ENCODE data around the gene CMKLR1. TPM values are rescaled to one million over a fixed set of nuclear protein-coding genes. Genes with fewer than 3 reads are reported as not detected.

The CMKLR1 gene
- total RNA-seq, 1 experiment from 2014 or later, result 0.24 TPM

- intact Hi-C loops (cut with micrococcal nuclease; ENCODE audit: unreplicated experiment), result no loop called here
- POLR2A ChIA-PET (ENCODE audit: low non-redundant PET), result no interaction called here
- TF ChIP-seq CTCF (conservative IDR thresholded peaks at IDR 0.05; ENCODE audit: low read depth, low read length) (no peak), EZH2 (IDR thresholded peaks at IDR 0.05; ENCODE audit: borderline replicate concordance, low read depth, low read length, poor library complexity, severe bottlenecking) (no peak)
- Histone ChIP-seq H3K27ac (ENCODE audit: low read depth, low read length, poor library complexity, severe bottlenecking) (no peak overlapping the region), H3K36me3 (ENCODE audit: insufficient read depth, low read length, poor library complexity, severe bottlenecking) (no peaks in the 10 kb centered on the region), H3K4me3 (ENCODE audit: low read depth, low read length, poor library complexity, severe bottlenecking) (no peak overlapping the region), H3K9me3 (ENCODE audit: low read depth, low read length, poor library complexity, severe bottlenecking) (no peaks in the 10 kb centered on the region), H3K27me3 (replicated peaks; ENCODE audit: insufficient read depth, low read depth, low read length, poor library complexity) (peaks cover 9% of the 10 kb centered on the region), H3K4me1 (ENCODE audit: insufficient read depth, low read length, poor library complexity, severe bottlenecking) (no peaks in the 10 kb centered on the region)
- no TSS peak for BruUV-seq (replicated peaks)
- no peak for DNase-seq (ENCODE audit: low spot score)
- CTCF ChIA-PET, result no interaction called here
These were observed 29.0 kb upstream of the CMKLR1 start for GRCh38 chr12:108368089-108368488.

GRCh38 chr12:108367436-108367835 is 28.3 kb upstream of the CMKLR1 start:
- H3K36me3 ChIP-seq (ENCODE audit: insufficient read depth, low read length, poor library complexity, severe bottlenecking), result no peaks in the 10 kb centered on the region
- no peak for DNase-seq (ENCODE audit: low spot score)
- no peak overlapping the region for H3K4me3 ChIP-seq (ENCODE audit: low read depth, low read length, poor library complexity, severe bottlenecking)
- peaks cover 9% of the 10 kb centered on the region for H3K27me3 ChIP-seq (replicated peaks; ENCODE audit: insufficient read depth, low read depth, low read length, poor library complexity)
- BruUV-seq (replicated peaks), result no TSS peak
- intact Hi-C loops (cut with micrococcal nuclease; ENCODE audit: unreplicated experiment), result no loop called here
- no peaks in the 10 kb centered on the region for H3K4me1 ChIP-seq (ENCODE audit: insufficient read depth, low read length, poor library complexity, severe bottlenecking)
- H3K9me3 ChIP-seq (ENCODE audit: low read depth, low read length, poor library complexity, severe bottlenecking), result no peaks in the 10 kb centered on the region
- CTCF ChIA-PET, result no interaction called here
- TF ChIP-seq CTCF (conservative IDR thresholded peaks at IDR 0.05; ENCODE audit: low read depth, low read length), result no peak
- no peak for TF ChIP-seq EZH2 (IDR thresholded peaks at IDR 0.05; ENCODE audit: borderline replicate concordance, low read depth, low read length, poor library complexity, severe bottlenecking)
- POLR2A ChIA-PET (ENCODE audit: low non-redundant PET), result no interaction called here
- H3K27ac ChIP-seq (ENCODE audit: low read depth, low read length, poor library complexity, severe bottlenecking), result no peak overlapping the region

- Histone ChIP-seq H3K4me3 (ENCODE audit: low read depth, low read length, poor library complexity, severe bottlenecking) (no peak overlapping the region), H3K36me3 (ENCODE audit: insufficient read depth, low read length, poor library complexity, severe bottlenecking) (no peaks in the 10 kb centered on the region), H3K27ac (ENCODE audit: low read depth, low read length, poor library complexity, severe bottlenecking) (no peak overlapping the region), H3K9me3 (ENCODE audit: low read depth, low read length, poor library complexity, severe bottlenecking) (no peaks in the 10 kb centered on the region), H3K4me1 (ENCODE audit: insufficient read depth, low read length, poor library complexity, severe bottlenecking) (no peaks in the 10 kb centered on the region), H3K27me3 (replicated peaks; ENCODE audit: insufficient read depth, low read depth, low read length, poor library complexity) (peaks cover 9% of the 10 kb centered on the region)
- BruUV-seq (replicated peaks), result no TSS peak
- DNase-seq (ENCODE audit: low spot score), result no peak
- CTCF ChIA-PET, result no interaction called here
- intact Hi-C loops (cut with micrococcal nuclease; ENCODE audit: unreplicated experiment), result no loop called here
- TF ChIP-seq EZH2 (IDR thresholded peaks at IDR 0.05; ENCODE audit: borderline replicate concordance, low read depth, low read length, poor library complexity, severe bottlenecking) (no peak), CTCF (conservative IDR thresholded peaks at IDR 0.05; ENCODE audit: low read depth, low read length) (no peak)
- POLR2A ChIA-PET (ENCODE audit: low non-redundant PET), result no interaction called here
These were observed 26.2 kb upstream of the CMKLR1 start for GRCh38 chr12:108365324-108365723.

Data from A673 (cell line).